22Rv1 (cell line): ENCODE data around the gene NOL4L.

Experiments
- CTCF ChIP-seq: fragments of 450-650 bp; IDR thresholded peaks from 2 replicates; pipeline ENCODE4 v1.5.1; 2017; ENCODE audit warnings: mild to moderate bottlenecking
- ZFX ChIP-seq: fragments of 450-650 bp; IDR thresholded peaks from 2 replicates; pipeline ENCODE4 v1.6.1; 2017; ENCODE audit warnings: antibody characterized with exemption, borderline replicate concordance

DNA sequence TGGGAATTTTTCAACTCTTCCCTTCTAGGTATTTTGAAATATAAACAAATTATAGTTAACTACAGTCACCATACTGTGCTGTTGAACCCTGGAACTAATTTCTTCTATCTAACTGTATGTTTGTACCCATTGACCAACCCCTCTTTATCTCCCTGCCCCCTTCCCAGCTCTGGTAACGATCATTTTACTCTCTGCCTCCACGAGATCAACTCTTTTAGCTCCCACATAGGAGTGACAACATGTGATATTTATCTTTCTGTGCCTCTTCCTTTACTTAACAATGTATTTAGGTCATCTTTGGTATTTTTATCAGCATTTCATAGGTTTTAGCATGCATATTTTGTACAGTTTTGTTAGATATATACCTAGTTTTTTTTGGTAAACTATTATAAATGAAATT lies 181.1 kb downstream of the NOL4L start:
- TF ChIP-seq CTCF, result no peak
- no peak for TF ChIP-seq ZFX
